Astrocyte (in vitro differentiated cells and primary cell): Measurements from ENCODE around the gene PCDH17. TPM values are rescaled to one million over a fixed set of nuclear protein-coding genes. Genes with fewer than 3 reads are reported as not detected.
A peak's percentile ranks its signal among the peaks of the same experiment; 100 is the strongest.

Source experiments
- DNase-seq: peaks from one replicate; pipeline ENCODE4 v3.0.0-alpha.2; 2010; ENCODE audit warnings: low read depth
- FAIRE-seq: peaks from 2 replicates; lab custom pipeline; 2011; peaks lifted over from hg19 to GRCh38; lab: Jason Lieb, UNC
- H2AFZ ChIP-seq: 2 replicates; pipeline ENCODE4 v1.6.0; 2012; ENCODE audit warnings: low read depth, low read length, inconsistent platforms
- H3K27ac ChIP-seq: 2 replicates; pipeline ENCODE4 v1.5.1; 2011; ENCODE audit warnings: low read depth, low read length, inconsistent platforms
- H3K27me3 ChIP-seq: 2 replicates; pipeline ENCODE4 v1.6.0; 2011; ENCODE audit warnings: low read length, inconsistent platforms; ENCODE audit not compliant: insufficient read depth
- H3K36me3 ChIP-seq: 2 replicates; pipeline ENCODE4 v1.5.1; 2011; ENCODE audit warnings: low read length, inconsistent platforms; ENCODE audit not compliant: insufficient read depth
- H3K4me1 ChIP-seq: 2 replicates; pipeline ENCODE4 v1.5.1; 2011; ENCODE audit warnings: low read length, inconsistent platforms; ENCODE audit not compliant: insufficient read depth
- H3K4me2 ChIP-seq: 2 replicates; pipeline ENCODE4 v1.6.0; 2012; ENCODE audit warnings: low read length, inconsistent platforms
- H3K4me3 ChIP-seq: 2 replicates; pipeline ENCODE4 v1.5.1; 2011; ENCODE audit warnings: low read depth, mild to moderate bottlenecking, low read length, inconsistent platforms; ENCODE audit not compliant: insufficient read depth
- H3K79me2 ChIP-seq: 2 replicates; pipeline ENCODE4 v1.6.0; 2012; ENCODE audit warnings: mild to moderate bottlenecking, low read length, inconsistent platforms; ENCODE audit not compliant: insufficient read depth
- H3K9ac ChIP-seq: 2 replicates; pipeline ENCODE4 v1.6.0; 2012; ENCODE audit warnings: mild to moderate bottlenecking, low read length, inconsistent platforms
- H3K9me3 ChIP-seq: 2 replicates; pipeline ENCODE4 v1.5.1; 2012; ENCODE audit warnings: low read depth, mild to moderate bottlenecking, low read length, inconsistent platforms; ENCODE audit not compliant: insufficient read depth
- H4K20me1 ChIP-seq: 2 replicates; pipeline ENCODE4 v1.6.0; 2012; ENCODE audit warnings: low read length, inconsistent platforms; ENCODE audit not compliant: insufficient read depth
- H3K27ac Mint-ChIP-seq: one replicate; pipeline ENCODE4 v1.8.0; 2021; ENCODE audit warnings: mild to moderate bottlenecking, mixed read lengths; ENCODE audit not compliant: unreplicated experiment
- H3K27me3 Mint-ChIP-seq: one replicate; pipeline ENCODE4 v1.8.0; 2021; ENCODE audit warnings: low read depth, mixed read lengths; ENCODE audit not compliant: unreplicated experiment
- H3K36me3 Mint-ChIP-seq: one replicate; pipeline ENCODE4 v1.8.0; 2021; ENCODE audit warnings: low read depth, mixed read lengths; ENCODE audit not compliant: unreplicated experiment
- H3K4me1 Mint-ChIP-seq: one replicate; pipeline ENCODE4 v1.8.0; 2021; ENCODE audit warnings: low read depth, mixed read lengths; ENCODE audit not compliant: unreplicated experiment
- H3K4me3 Mint-ChIP-seq: one replicate; pipeline ENCODE4 v1.8.0; 2021; ENCODE audit warnings: mild to moderate bottlenecking, moderate library complexity, mixed read lengths; ENCODE audit not compliant: unreplicated experiment
- H3K9me3 Mint-ChIP-seq: one replicate; pipeline ENCODE4 v1.8.0; 2021; ENCODE audit warnings: mild to moderate bottlenecking, mixed read lengths; ENCODE audit not compliant: unreplicated experiment
- EZH2 ChIP-seq: IDR thresholded peaks from 2 replicates; pipeline ENCODE4 v1.6.1; 2012; ENCODE audit warnings: mild to moderate bottlenecking, low read length, inconsistent platforms; ENCODE audit not compliant: insufficient read depth
- total RNA-seq: library from RNA; stranded (reverse); gene quantifications from 2 replicates; pipeline ENCODE4 v1.2.1, GENCODE V29; 2021
- TF ChIP-seq, protein P1 (sequence below): IDR thresholded peaks from 2 replicates; pipeline ENCODE4 v1.5.1; 2011; ENCODE audit warnings: low read depth, mild to moderate bottlenecking, inconsistent platforms, low read length, moderate library complexity; ENCODE audit not compliant: insufficient read depth

Gene PCDH17
- total RNA-seq, 1 donor from 2014 or later = 2.1 TPM

DNA sequence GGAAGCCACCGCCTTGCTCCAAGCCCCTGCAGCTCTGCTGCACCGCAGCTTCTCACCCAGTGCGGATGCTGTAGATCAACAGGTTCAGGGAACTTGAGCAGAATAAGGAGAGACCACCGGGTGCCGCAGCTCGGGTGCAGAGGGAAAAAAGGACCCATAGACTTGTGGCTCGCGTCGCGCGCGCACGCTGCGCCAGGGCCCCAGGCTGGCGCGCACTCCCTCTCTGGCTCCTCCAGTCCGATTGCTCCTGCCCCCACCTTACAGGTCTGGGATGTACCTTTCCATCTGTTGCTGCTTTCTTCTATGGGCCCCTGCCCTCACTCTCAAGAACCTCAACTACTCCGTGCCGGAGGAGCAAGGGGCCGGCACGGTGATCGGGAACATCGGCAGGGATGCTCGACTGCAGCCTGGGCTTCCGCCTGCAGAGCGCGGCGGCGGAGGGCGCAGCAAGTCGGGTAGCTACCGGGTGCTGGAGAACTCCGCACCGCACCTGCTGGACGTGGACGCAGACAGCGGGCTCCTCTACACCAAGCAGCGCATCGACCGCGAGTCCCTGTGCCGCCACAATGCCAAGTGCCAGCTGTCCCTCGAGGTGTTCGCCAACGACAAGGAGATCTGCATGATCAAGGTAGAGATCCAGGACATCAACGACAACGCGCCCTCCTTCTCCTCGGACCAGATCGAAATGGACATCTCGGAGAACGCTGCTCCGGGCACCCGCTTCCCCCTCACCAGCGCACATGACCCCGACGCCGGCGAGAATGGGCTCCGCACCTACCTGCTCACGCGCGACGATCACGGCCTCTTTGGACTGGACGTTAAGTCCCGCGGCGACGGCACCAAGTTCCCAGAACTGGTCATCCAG lies 964 bp downstream of the PCDH17 start:
- H3K36me3 Mint-ChIP-seq = no peaks in the 10 kb centered on the region
- no peaks in the 10 kb centered on the region for H3K36me3 ChIP-seq
- peak overlapping the region; percentile 93 for H3K4me3 Mint-ChIP-seq
- peak overlapping the region; percentile 94 for H3K4me2 ChIP-seq
- no peak overlapping the region for H3K27ac ChIP-seq
- peak overlapping the region; percentile 69 for H3K9ac ChIP-seq
- no peak for FAIRE-seq
- no peaks in the 10 kb centered on the region for H3K4me1 Mint-ChIP-seq
- H3K27me3 ChIP-seq = peaks cover 32% of the 10 kb centered on the region
- H3K9me3 Mint-ChIP-seq = peaks cover 17% of the 10 kb centered on the region
- H4K20me1 ChIP-seq = no peaks in the 10 kb centered on the region
- H3K9me3 ChIP-seq = peaks cover 9% of the 10 kb centered on the region
- TF ChIP-seq, protein P1, sequence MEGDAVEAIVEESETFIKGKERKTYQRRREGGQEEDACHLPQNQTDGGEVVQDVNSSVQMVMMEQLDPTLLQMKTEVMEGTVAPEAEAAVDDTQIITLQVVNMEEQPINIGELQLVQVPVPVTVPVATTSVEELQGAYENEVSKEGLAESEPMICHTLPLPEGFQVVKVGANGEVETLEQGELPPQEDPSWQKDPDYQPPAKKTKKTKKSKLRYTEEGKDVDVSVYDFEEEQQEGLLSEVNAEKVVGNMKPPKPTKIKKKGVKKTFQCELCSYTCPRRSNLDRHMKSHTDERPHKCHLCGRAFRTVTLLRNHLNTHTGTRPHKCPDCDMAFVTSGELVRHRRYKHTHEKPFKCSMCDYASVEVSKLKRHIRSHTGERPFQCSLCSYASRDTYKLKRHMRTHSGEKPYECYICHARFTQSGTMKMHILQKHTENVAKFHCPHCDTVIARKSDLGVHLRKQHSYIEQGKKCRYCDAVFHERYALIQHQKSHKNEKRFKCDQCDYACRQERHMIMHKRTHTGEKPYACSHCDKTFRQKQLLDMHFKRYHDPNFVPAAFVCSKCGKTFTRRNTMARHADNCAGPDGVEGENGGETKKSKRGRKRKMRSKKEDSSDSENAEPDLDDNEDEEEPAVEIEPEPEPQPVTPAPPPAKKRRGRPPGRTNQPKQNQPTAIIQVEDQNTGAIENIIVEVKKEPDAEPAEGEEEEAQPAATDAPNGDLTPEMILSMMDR = no peak
- no peak for TF ChIP-seq EZH2
- H3K4me3 ChIP-seq = peak overlapping the region; percentile 73
- peak; percentile 36 for DNase-seq
- H3K4me1 ChIP-seq = peaks cover 20% of the 10 kb centered on the region
- peak overlapping the region; percentile 56 for H3K27ac Mint-ChIP-seq
- H3K27me3 Mint-ChIP-seq = peaks cover 36% of the 10 kb centered on the region
- peak overlapping the region; percentile 82 for H2AFZ ChIP-seq
- no peaks in the 10 kb centered on the region for H3K79me2 ChIP-seq

DNA sequence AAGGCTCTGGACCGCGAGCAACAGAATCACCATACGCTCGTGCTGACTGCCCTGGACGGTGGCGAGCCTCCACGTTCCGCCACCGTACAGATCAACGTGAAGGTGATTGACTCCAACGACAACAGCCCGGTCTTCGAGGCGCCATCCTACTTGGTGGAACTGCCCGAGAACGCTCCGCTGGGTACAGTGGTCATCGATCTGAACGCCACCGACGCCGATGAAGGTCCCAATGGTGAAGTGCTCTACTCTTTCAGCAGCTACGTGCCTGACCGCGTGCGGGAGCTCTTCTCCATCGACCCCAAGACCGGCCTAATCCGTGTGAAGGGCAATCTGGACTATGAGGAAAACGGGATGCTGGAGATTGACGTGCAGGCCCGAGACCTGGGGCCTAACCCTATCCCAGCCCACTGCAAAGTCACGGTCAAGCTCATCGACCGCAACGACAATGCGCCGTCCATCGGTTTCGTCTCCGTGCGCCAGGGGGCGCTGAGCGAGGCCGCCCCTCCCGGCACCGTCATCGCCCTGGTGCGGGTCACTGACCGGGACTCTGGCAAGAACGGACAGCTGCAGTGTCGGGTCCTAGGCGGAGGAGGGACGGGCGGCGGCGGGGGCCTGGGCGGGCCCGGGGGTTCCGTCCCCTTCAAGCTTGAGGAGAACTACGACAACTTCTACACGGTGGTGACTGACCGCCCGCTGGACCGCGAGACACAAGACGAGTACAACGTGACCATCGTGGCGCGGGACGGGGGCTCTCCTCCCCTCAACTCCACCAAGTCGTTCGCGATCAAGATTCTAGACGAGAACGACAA lies 1.8 kb downstream of the PCDH17 start:
- Histone ChIP-seq H3K27me3 (peaks cover 32% of the 10 kb centered on the region), H3K79me2 (no peaks in the 10 kb centered on the region), H3K27ac (no peak overlapping the region), H3K36me3 (no peaks in the 10 kb centered on the region), H3K9me3 (peaks cover 9% of the 10 kb centered on the region), H3K9ac (no peak overlapping the region), H2AFZ (peak overlapping the region; percentile 82), H3K4me3 (peak overlapping the region; percentile 40), H4K20me1 (no peaks in the 10 kb centered on the region), H3K4me2 (peak overlapping the region; percentile 94), H3K4me1 (peaks cover 20% of the 10 kb centered on the region)
- no peaks in the 10 kb centered on the region for H3K36me3 Mint-ChIP-seq
- TF ChIP-seq, protein P1 = peak; percentile 33
- no peak for TF ChIP-seq EZH2
- no peaks in the 10 kb centered on the region for H3K4me1 Mint-ChIP-seq
- no peak overlapping the region for H3K27ac Mint-ChIP-seq
- FAIRE-seq (no peak), DNase-seq (peak; percentile 29)
- peaks cover 36% of the 10 kb centered on the region for H3K27me3 Mint-ChIP-seq
- peaks cover 17% of the 10 kb centered on the region for H3K9me3 Mint-ChIP-seq
- H3K4me3 Mint-ChIP-seq = peak overlapping the region; percentile 60
